Measurements from ENCODE around the gene P3H3. TPM values are rescaled to one million over a fixed set of nuclear protein-coding genes. Genes with fewer than 3 reads are reported as not detected.
A peak's percentile ranks its signal among the peaks of the same experiment; 100 is the strongest.

The P3H3 gene
- total RNA-seq, 1 donor from 2014 or later: 86.5 TPM

GRCh38 chr12:6849976-6850560 lies 21.9 kb downstream of the P3H3 start:
- no peak for TF ChIP-seq CTCF (IDR thresholded peaks at IDR 0.05)
- Mint-ChIP-seq H3K4me1 (ENCODE audit: unreplicated experiment) (peaks cover 34% of the 10 kb centered on the region), H3K9me3 (ENCODE audit: unreplicated experiment) (no peaks in the 10 kb centered on the region), H3K27ac (ENCODE audit: unreplicated experiment) (peak overlapping the region; percentile 70), H3K27me3 (ENCODE audit: unreplicated experiment) (no peaks in the 10 kb centered on the region), H3K36me3 (ENCODE audit: unreplicated experiment) (peaks cover 15% of the 10 kb centered on the region), H3K4me3 (ENCODE audit: unreplicated experiment) (peak overlapping the region; percentile 61)
- no peak for DNase-seq (ENCODE audit: extremely low spot score, unreplicated experiment)

- Mint-ChIP-seq H3K27ac (ENCODE audit: unreplicated experiment) (peak overlapping the region; percentile 99), H3K36me3 (ENCODE audit: unreplicated experiment) (peaks cover 16% of the 10 kb centered on the region), H3K4me3 (ENCODE audit: unreplicated experiment) (peak overlapping the region; percentile 97), H3K9me3 (ENCODE audit: unreplicated experiment) (no peaks in the 10 kb centered on the region), H3K27me3 (ENCODE audit: unreplicated experiment) (no peaks in the 10 kb centered on the region), H3K4me1 (ENCODE audit: unreplicated experiment) (peaks cover 34% of the 10 kb centered on the region)
- TF ChIP-seq CTCF (IDR thresholded peaks at IDR 0.05): no peak
- no peak for DNase-seq (ENCODE audit: extremely low spot score, unreplicated experiment)
Observed at GRCh38 chr12:6850796-6851152, 22.6 kb downstream of the P3H3 start.

- peak within 1 kb of the TSS; percentile 97 for H3K4me3 Mint-ChIP-seq (ENCODE audit: unreplicated experiment)
- TF ChIP-seq CTCF (IDR thresholded peaks at IDR 0.05): no peak
- H3K27me3 Mint-ChIP-seq (ENCODE audit: unreplicated experiment): no peaks in the 10 kb centered on the region
- H3K9me3 Mint-ChIP-seq (ENCODE audit: unreplicated experiment): no peaks in the 10 kb centered on the region
- DNase-seq (ENCODE audit: extremely low spot score, unreplicated experiment): peak; percentile 96
- peaks cover 17% of the 10 kb centered on the region for H3K36me3 Mint-ChIP-seq (ENCODE audit: unreplicated experiment)
- H3K4me1 Mint-ChIP-seq (ENCODE audit: unreplicated experiment): peaks cover 34% of the 10 kb centered on the region
- peak within 1 kb of the TSS; percentile 99 for H3K27ac Mint-ChIP-seq (ENCODE audit: unreplicated experiment)
Observed at GRCh38 chr12:6851153-6851920, 23.1 kb downstream of the P3H3 start, which contains the start of gene CDCA3. Gene CDCA3 (minus strand): TSS chr12:6851286. CDS start chr12:6850952, 334 bp downstream.

- Mint-ChIP-seq H3K4me3 (ENCODE audit: unreplicated experiment) (peak within 1 kb of the TSS; percentile 97), H3K27ac (ENCODE audit: unreplicated experiment) (peak within 1 kb of the TSS; percentile 99), H3K27me3 (ENCODE audit: unreplicated experiment) (no peaks in the 10 kb centered on the region), H3K4me1 (ENCODE audit: unreplicated experiment) (peaks cover 34% of the 10 kb centered on the region), H3K9me3 (ENCODE audit: unreplicated experiment) (no peaks in the 10 kb centered on the region), H3K36me3 (ENCODE audit: unreplicated experiment) (peaks cover 13% of the 10 kb centered on the region)
- no peak for TF ChIP-seq CTCF (IDR thresholded peaks at IDR 0.05)
- peak; percentile 99 for DNase-seq (ENCODE audit: extremely low spot score, unreplicated experiment)
Observed at GRCh38 chr12:6851921-6852650, 23.9 kb downstream of the P3H3 start, which contains the start of gene USP5. Gene USP5 (plus strand): TSS chr12:6852150. CDS start chr12:6852180, 30 bp downstream.
